NCI-H748 (cell line): ENCODE measurements around the gene CKAP2.
"Not testable (repeated sequence)": the region's sequence is repeated elsewhere in the genome, so short reads cannot be mapped to it uniquely, and the experiment has no call there.

Source experiments
- DNase-seq: peaks from one replicate; lab custom pipeline; 2025; ENCODE audit not compliant: unreplicated experiment; lab: John Stamatoyannopoulos, UW

Gene CKAP2

GRCh38 chr13:52450793-52451116, 4.5 kb upstream of the CKAP2 start:
- DNase-seq = no peak

- DNase-seq = peak; percentile 42
These were observed 4.0 kb upstream of the CKAP2 start for GRCh38 chr13:52451135-52451804.

- DNase-seq = no peak
These were observed 2.8 kb upstream of the CKAP2 start for GRCh38 chr13:52452470-52452869.

GRCh38 chr13:52454459-52454819, 839 bp upstream of the CKAP2 start:
- DNase-seq = peak; percentile 60

GRCh38 chr13:52455677-52456041, 381 bp downstream of the CKAP2 start:
- DNase-seq = peak; percentile 87

GRCh38 chr13:52459668-52460067, 4.4 kb downstream of the CKAP2 start:
- no peak for DNase-seq

- no peak for DNase-seq
These were observed 6.0 kb downstream of the CKAP2 start for GRCh38 chr13:52461265-52461664.

GRCh38 chr13:52463526-52463925, 8.2 kb downstream of the CKAP2 start:
- DNase-seq = no peak

GRCh38 chr13:52468487-52468886, 13.2 kb downstream of the CKAP2 start:
- not testable (repeated sequence) for DNase-seq

- not testable (repeated sequence) for DNase-seq
These were observed 25.6 kb downstream of the CKAP2 start for GRCh38 chr13:52480677-52481428.

GRCh38 chr13:52487078-52487477, 31.8 kb downstream of the CKAP2 start:
- not testable (repeated sequence) for DNase-seq

- DNase-seq = not testable (repeated sequence)
These were observed 33.5 kb downstream of the CKAP2 start for GRCh38 chr13:52488763-52489162.

GRCh38 chr13:52491015-52491414, 35.7 kb downstream of the CKAP2 start:
- DNase-seq = not testable (repeated sequence)

- not testable (repeated sequence) for DNase-seq
These were observed 39.0 kb downstream of the CKAP2 start for GRCh38 chr13:52494241-52494640.

GRCh38 chr13:52497979-52498378, 42.7 kb downstream of the CKAP2 start:
- DNase-seq = not testable (repeated sequence)

GRCh38 chr13:52502277-52502676, 47.0 kb downstream of the CKAP2 start:
- not testable (repeated sequence) for DNase-seq

- not testable (repeated sequence) for DNase-seq
These were observed 50.6 kb downstream of the CKAP2 start for GRCh38 chr13:52505843-52506242.

- not testable (repeated sequence) for DNase-seq
These were observed 54.3 kb downstream of the CKAP2 start for GRCh38 chr13:52509532-52509931.

- not testable (repeated sequence) for DNase-seq
These were observed 55.0 kb downstream of the CKAP2 start for GRCh38 chr13:52510221-52510797.

- not testable (repeated sequence) for DNase-seq
These were observed 56.3 kb downstream of the CKAP2 start for GRCh38 chr13:52511598-52511997.

- not testable (repeated sequence) for DNase-seq
These were observed 58.8 kb downstream of the CKAP2 start for GRCh38 chr13:52513957-52514596.

- DNase-seq = not testable (repeated sequence)
These were observed 68.0 kb downstream of the CKAP2 start for GRCh38 chr13:52523323-52523722.
